GM15510 (cell line): ENCODE results near the gene DUSP1.
A peak's percentile ranks its signal among the peaks of the same experiment; 100 is the strongest.

ENCODE experiments used
- POLR2A ChIP-seq: IDR thresholded peaks from 3 replicates; pipeline ENCODE4 v1.6.1; 2011; ENCODE audit warnings: borderline replicate concordance; ENCODE audit not compliant: insufficient read length; ENCODE audit errors: extremely low read depth

Gene DUSP1

DNA sequence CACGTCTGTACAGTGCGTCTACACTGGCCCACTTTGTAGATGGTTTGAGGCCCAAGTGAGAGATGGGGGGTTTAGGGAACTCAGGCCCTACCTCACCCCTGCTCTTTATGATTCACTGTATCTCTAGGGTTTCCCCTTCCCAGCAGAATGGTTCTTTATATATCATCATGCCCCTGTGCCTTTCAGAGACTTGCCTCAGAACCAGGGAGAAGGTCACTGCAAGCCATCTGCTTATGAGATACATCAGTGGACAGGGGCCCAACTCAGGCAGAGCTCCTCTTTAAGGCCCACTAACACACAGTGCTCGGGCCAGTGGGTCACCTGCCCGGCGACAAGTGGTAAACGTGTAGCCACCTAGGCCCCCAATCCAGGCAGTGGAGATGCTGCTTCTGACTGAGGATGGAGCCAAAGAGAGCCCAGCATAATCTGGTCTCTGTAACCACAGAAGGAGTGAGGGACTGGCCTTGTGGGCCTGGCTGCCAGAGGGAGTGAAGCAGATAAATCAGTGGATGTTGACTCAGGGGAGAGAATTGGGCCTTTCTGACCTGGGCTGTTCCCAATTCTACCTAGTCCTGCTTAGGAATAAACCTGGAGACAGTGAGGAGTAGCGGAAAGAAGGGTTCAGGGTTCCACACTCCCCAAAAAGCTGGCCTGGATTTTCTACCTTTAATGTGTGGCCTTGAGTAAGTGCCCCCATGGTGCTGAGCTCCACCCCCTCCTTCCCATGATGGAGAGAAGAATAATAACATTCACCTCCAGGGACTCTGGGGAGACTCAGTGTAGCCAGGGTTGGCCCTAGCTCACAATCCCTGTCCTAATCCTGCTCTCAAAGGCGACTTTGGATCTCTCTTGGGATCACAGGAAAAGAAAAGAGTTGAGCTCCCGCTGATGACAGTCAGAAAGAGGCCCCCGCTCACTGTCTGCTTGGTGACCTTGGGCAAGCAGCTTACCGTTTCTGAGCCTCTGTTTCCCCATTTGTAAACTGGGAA lies 2.8 kb upstream of the DUSP1 start:
- no peak for TF ChIP-seq POLR2A

DNA sequence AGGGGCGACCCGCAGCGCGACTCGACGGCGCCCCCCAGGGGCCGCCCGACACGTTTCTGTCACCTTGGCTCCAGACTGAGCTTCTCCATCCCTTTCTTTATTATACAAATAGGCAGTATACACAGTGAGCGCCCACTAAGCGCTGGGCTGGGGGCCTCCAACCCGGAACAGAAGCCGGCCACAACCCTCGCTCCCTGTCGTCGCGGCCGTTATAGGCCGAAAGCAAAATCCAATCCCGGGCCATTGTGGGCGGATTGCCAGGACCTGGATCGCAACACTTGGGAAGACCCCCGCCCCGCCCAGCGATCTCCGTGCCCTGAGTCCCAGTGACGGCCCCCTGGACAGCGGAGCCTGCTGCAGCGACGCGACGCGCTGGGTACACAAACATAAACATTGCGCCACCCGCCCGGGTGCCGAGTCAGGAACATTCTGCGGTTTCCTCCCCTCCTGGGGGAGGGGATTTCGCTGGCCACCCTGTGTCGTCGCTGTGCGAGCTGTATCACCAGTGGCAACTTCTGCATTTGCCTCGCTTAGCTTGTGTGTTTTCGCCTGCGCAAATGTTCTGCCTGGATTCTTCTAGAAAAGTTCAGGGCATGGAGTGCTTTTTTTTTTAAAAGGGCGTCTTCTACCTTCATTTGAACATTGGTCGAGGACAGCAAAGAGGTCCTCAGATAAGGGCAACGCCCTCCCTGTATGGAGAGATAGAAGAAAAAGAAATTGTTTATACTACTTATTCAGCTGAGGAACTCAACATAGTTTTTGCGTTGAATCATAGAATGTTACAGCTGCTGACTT lies 1.3 kb upstream of the DUSP1 start:
- no peak for TF ChIP-seq POLR2A

DNA sequence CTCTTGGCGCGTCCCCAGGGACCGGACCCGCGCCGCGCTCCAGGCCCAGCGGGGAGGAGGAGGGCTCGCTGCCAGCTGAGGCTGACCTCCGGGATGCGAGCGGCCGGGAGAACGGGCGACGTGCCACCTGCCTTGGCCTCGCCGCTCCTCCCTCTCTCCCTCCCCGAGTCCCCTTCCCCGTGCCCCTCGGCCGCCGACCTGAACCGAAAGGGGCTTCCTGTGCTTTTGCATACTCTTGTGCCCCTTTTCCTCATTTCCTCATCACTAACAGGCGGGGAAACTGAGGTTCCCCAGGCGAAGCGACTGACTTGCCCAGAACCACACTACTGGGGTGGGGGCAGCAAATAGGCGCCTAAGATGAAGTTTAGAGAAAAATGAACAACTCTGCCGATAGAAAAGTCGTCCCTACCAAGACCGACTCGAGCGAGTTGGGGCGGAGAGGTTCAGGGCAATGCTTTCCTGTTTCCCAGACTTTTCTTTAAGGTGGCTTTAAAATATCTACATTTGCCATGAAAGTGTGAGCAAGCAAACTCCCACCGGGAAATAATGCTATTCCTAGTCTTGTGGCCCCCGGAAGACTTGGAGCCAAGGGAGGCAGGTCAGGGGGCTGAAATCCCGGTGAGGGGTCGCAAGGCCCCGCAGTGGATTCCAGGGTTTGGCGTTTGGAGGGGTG lies 580 bp upstream of the DUSP1 start:
- TF ChIP-seq POLR2A, result no peak

DNA sequence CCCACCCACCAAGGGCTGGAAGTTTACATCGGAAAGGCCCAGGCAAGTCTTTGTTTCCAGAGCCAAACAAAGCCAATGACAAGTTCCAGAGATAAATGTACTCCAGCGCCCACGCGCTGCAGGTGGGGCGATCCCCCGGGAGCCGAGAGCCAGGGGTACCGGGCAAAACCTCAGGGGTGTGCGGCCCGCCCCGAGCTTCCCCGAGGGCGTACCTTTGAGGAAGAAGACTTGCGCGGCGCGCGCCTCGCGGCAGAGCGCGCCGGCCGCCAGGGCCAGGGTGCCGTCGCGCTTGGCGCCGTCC lies 671 bp downstream of the DUSP1 start:
- no peak for TF ChIP-seq POLR2A

DNA sequence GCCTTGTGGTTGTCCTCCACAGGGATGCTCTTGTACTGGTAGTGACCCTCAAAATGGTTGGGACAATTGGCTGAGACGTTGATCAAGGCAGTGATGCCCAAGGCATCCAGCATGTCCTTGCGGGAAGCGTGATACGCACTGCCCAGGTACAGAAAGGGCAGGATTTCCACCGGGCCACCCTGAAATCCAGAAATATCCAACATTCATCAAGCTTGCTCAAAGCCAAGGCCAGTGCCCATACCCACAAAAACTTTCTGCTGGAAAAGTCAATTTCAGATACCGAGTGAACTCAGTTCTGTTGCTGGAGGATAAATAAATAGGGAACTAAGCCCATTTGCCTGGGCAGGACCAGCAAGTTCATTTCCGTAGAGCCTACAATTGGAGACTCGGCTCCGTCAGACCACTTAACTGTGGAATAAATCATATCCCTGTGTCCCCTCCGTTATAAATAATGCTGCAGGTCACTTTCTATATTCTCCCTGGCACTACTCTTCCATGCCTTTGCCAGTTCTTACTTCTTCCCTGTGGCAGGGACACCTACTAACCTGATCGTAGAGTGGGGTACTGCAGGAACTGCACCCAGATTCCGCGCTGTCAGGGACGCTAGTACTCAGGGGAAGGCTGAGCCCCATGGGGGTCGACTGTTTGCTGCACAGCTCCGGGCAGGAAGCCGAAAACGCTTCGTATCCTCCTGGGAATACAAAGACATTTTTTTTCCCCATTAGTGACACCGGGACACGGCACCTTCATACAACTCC lies 1.2 kb downstream of the DUSP1 start:
- TF ChIP-seq POLR2A, result no peak

DNA sequence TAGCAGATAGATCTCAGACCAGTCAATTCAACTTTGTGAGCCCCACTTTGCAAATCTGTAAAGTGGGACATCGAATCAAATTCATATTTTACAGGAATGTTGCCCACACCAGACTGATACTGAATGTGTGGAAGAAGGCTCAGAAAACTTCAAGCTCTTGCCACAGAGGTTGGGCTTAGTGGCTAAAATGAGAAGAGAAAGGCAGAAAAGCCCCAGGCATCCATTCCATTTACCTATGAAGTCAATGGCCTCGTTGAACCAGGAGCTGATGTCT lies 1.7 kb downstream of the DUSP1 start:
- TF ChIP-seq POLR2A, result no peak

DNA sequence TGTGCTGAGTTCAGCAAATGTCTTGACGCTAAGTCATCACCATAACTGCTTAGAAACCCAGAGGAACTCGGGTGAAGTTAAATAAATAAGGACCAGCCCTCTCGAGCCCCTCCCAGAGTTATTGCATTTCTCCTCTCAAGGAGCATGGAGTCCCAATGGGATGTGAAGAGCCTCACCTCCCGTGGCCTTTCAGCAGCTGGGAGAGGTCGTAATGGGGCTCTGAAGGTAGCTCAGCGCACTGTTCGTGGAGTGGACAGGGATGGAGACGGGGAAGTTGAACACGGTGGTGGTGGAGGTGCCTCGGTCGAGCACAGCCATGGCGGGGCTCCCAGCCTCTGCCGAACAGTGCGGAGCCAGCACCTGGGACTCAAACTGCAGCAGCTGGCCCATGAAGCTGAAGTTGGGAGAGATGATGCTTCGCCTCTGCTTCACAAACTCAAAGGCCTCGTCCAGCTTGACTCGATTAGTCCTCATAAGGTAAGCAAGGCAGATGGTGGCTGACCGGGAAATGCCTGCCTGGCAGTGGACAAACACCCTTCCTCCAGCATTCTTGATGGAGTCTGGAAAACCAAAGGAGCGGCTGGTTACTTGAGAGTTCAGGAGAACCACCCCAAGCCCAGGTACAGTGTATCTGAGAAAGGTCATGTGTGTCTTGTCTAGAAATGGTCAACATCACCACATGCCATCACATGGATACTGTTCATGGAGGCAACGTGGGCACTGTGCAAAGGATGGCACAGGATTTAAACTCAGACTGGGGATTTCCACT lies 2.2 kb downstream of the DUSP1 start:
- TF ChIP-seq POLR2A, result no peak

DNA sequence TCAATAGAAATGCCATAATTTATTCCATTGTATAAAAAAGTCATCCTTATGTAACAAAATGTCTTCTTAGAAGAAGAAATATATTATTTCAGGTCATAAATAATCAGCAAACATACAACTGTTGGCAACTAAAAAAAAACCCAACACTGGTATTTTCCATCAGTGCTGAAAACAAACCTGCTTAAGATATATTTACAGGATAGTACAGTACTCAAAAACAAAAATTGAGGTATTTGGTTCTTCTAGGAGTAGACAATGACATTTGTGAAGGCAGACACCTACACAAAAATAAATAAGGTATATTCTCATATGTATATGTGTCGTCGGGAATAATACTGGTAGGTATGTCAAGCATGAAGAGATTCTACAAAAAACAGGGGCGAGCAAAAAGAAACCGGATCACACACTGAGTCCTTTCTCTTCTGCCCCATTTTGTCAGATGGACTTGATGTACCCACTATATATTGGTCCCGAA lies 2.9 kb downstream of the DUSP1 start:
- no peak for TF ChIP-seq POLR2A

DNA sequence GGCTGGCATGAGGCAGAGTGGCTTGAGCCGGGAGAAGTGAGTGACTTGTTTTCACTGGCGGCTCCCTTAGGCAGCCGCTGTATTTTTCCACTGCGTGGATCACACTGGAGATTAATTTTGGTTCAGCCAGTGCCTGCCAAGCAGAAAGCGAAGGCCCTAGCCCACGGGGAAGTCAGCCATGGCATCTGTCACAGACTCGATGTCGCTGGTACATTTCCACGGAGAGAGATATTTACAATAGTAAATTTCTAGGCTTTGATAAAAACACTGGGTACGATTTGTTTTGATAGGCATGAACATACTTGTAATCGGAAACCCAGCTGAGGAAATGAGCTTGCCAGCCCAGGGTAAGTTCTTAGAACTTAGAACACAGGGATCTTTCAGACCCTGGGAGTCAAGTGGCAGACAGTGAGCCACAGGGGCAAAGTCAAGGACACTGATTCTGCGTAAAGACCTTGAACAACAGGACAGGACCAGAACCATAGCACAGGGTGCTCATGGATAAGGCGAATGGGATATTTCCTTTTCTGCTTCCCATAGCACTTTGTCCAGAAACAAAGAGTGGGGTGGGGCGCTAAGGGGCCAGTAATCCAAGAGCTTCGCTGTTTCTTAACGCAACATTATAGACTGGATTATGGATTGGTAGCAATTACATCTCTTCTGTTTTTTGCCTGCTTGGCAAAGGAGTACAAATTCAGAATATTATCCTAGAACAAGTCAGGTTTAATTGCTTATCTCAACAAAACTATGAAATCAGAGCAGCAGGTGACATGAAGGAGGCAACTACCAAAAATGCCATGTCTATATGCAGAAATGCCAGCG lies 4.5 kb downstream of the DUSP1 start:
- no peak for TF ChIP-seq POLR2A

DNA sequence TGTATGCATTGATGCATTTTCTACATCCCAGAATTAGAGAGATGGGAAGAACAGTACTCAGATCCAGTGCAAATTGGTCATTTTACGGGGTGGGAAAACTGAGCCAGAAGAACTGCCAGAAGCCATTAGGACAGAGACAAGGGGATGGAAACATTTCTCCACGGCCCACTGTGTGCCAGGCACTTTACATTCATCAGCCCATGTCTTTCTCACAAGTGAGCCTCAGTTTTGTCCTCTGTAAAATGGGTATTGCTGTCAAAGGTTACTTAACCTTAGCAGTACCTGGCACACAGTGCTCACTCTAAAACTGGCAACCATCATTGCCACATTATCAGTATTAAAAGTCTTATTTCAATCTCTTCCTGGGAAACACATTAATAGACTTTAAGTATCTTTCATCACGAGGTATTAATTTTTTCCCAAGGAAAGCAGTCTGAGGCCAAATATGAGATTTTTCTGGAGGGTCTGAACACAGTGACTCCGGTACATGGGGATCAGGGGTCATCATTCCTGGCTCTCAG lies 5.2 kb downstream of the DUSP1 start:
- TF ChIP-seq POLR2A, result no peak

DNA sequence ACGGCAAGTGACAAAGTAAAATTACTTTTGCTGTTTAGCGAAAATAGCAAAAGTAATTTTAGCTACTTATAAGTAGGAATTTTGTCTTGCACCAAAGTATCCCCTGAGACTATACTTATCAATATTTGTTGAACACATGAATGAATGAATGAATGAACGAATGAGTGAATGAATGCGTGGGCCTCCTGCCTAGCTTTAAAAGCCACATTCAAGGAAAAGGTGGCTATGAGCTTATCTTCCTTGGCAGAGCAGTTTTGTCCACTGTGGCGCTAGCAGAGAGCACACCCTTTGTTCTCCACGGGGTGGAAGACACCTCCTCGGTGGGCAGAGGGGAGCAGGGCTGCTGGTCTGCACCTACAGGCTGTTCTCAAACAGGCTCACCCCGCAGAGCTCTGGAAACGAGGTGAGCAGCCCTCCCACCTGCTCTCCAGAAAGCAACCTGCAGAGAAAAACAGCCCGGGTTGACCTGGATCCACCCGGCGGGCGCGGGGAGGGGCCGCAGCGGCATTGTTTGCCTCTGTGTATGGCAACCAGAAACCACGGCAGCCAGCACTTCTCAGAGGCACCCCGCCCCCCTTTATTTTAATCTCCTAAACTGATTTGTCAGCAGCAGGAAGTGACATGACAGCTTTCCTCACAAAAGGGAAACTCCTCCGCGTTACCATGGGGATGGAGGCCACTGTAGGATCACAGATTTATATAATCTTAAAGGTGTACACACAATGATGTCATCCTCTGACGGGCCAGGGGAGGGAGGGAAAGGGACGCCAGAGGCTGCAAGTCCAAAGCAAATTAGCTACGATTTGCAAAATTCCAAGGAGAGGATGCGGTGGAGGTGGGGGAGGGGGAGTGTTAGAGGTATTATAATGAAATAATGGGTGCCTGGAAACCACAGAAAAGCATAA lies 5.9 kb downstream of the DUSP1 start:
- peak; percentile 24 for TF ChIP-seq POLR2A

DNA sequence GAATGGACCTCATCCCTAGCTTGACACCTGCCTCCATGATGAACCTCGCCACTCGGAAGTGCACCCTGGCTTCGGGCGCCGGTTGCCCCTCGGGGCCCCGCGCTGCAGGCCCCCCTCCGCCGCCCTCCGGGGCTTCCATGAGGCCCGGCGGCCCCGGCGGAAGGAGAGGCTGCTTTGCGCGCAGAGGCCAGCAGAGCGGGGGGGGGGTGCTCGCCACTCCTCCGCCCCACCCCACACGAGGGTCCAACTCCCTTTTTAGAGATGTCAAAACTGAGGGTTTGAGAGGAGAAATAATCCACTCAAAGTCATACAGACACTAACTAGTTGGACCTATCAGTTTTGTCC lies 7.9 kb downstream of the DUSP1 start:
- TF ChIP-seq POLR2A, result no peak

DNA sequence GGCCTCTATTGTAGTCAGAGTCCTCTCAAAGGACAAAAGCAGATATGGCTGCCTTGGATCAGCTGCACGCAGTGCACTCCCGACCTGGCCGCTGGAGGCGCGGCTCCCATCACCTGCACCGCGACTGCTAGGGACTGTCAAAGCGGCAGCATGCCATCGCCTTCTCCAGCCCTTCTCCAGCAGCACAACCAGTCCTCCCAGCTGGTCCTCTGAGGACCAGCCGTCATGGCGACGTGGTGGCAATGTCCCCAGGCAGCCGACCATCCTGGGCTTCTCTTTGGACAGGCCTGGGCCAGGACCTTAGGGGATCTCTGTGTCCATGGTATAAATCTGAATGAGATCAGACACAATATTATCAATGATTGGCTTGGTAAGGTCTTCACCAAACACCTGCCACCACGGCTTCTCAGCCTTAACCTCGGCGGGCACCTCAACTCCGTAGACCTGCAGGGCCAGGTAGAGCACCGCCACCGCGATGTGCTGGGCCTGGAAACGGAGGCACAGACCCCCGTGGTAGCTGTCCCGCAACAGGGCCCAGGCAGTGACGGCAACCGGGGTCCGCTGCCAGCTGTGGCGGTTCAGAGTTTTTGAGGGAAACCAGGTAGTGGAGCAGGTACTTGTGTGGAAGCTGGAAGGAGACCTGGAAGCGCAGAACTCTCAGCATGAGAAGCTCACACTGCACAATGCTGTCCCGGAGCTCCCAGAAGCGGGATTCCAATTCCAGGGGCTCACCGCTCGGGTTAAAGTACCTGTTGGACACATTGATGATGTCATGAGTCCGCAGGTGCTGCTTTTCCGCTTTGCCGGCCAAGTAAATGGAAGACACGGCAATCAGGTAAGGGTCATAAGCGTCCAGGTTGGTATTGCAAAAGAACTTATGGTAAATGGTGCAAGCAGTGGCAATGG lies 8.5 kb downstream of the DUSP1 start:
- no peak for TF ChIP-seq POLR2A
